Mesenchymal stem cell (in vitro differentiated cells and primary cell): Measurements from ENCODE around the gene SETMAR.
"Not testable (repeated sequence)": the region's sequence is repeated elsewhere in the genome, so short reads cannot be mapped to it uniquely, and the experiment has no call there.

Experiments
- DNase-seq: peaks from one replicate; pipeline ENCODE4 v3.0.0-alpha.2; 2013
- H2AFZ ChIP-seq: one replicate; pipeline ENCODE4 v1.6.1; 2013; ENCODE audit warnings: low read depth, mild to moderate bottlenecking, control low read depth, inconsistent platforms, low read length, moderate library complexity
- H2AK5ac ChIP-seq: 2 replicates; pipeline ENCODE4 v1.6.1; 2013; ENCODE audit warnings: low read length, moderate library complexity, mild to moderate bottlenecking, inconsistent platforms; ENCODE audit not compliant: severe bottlenecking
- H2BK120ac ChIP-seq: one replicate; pipeline ENCODE4 v1.6.1; 2013; ENCODE audit warnings: low read depth, mild to moderate bottlenecking, inconsistent platforms, low read length, moderate library complexity
- H2BK12ac ChIP-seq, 2 experiments: one replicate each; pipeline ENCODE4 v1.6.1; 2013; ENCODE audit warnings: inconsistent platforms in 2 of 2, low read length in 2 of 2, mild to moderate bottlenecking in 2 of 2, moderate library complexity in 2 of 2, control low read depth in 1 of 2
- H2BK15ac ChIP-seq: one replicate; pipeline ENCODE4 v1.6.1; 2013; ENCODE audit warnings: mild to moderate bottlenecking, low read depth, inconsistent platforms; ENCODE audit not compliant: poor library complexity, severe bottlenecking
- H2BK5ac ChIP-seq: 2 replicates; pipeline ENCODE4 v1.6.1; 2013; ENCODE audit warnings: low read depth, mild to moderate bottlenecking, low read length, control low read depth, inconsistent platforms; ENCODE audit not compliant: poor library complexity, severe bottlenecking
- H3K14ac ChIP-seq, 2 experiments: one replicate each; pipeline ENCODE4 v1.6.1; 2013; ENCODE audit warnings: inconsistent platforms in 2 of 2, low read length in 2 of 2, control low read depth in 1 of 2, mild to moderate bottlenecking in 1 of 2, moderate library complexity in 1 of 2
- H3K18ac ChIP-seq, 2 experiments: one replicate each; pipeline ENCODE4 v1.6.1; 2013; ENCODE audit warnings: inconsistent platforms in 2 of 2, low read length in 2 of 2, control low read depth in 1 of 2, low read depth in 1 of 2, mild to moderate bottlenecking in 1 of 2
- H3K23ac ChIP-seq, 2 experiments: one replicate each; pipeline ENCODE4 v1.6.1; 2013; ENCODE audit warnings: inconsistent platforms in 2 of 2, low read length in 2 of 2, mild to moderate bottlenecking in 2 of 2, moderate library complexity in 2 of 2, control low read depth in 1 of 2
- H3K27ac ChIP-seq: 2 replicates; pipeline ENCODE4 v1.5.1; 2013; ENCODE audit warnings: mild to moderate bottlenecking, moderate library complexity, low read length, control low read depth, inconsistent platforms; ENCODE audit not compliant: poor library complexity, severe bottlenecking
- H3K27me3 ChIP-seq, 2 experiments: 2 replicates each; pipeline versions ENCODE4 v1.6.1 to v1.7.0; 2013; ENCODE audit warnings: low read length in 2 of 2, mild to moderate bottlenecking in 2 of 2, moderate library complexity in 2 of 2, control low read depth in 1 of 2, inconsistent platforms in 1 of 2; ENCODE audit not compliant: control insufficient read depth in 1 of 2, insufficient read depth in 1 of 2
- H3K36me3 ChIP-seq, 2 experiments: 2 replicates each; pipeline versions ENCODE4 v1.6.1 to v1.7.0; 2013; ENCODE audit warnings: low read length in 2 of 2, control low read depth in 1 of 2, inconsistent platforms in 1 of 2, low read depth in 1 of 2, mild to moderate bottlenecking in 1 of 2; ENCODE audit not compliant: insufficient read depth in 2 of 2, control insufficient read depth in 1 of 2
- H3K4ac ChIP-seq, 2 experiments: one replicate each; pipeline ENCODE4 v1.6.1; 2013; ENCODE audit warnings: inconsistent platforms in 2 of 2, low read length in 2 of 2, mild to moderate bottlenecking in 2 of 2, moderate library complexity in 2 of 2, control low read depth in 1 of 2, low read depth in 1 of 2
- H3K4me1 ChIP-seq: 2 replicates; pipeline ENCODE4 v1.6.1; 2013; ENCODE audit warnings: low read depth, low read length, control low read depth; ENCODE audit not compliant: control insufficient read depth, insufficient read depth
- H3K4me2 ChIP-seq: 2 replicates; pipeline ENCODE4 v1.6.1; 2013; ENCODE audit warnings: low read length, mild to moderate bottlenecking, inconsistent platforms; ENCODE audit not compliant: poor library complexity, severe bottlenecking
- H3K4me3 ChIP-seq, 2 experiments: 2 replicates each; pipeline versions ENCODE4 v1.5.1 to v1.7.0; 2013; ENCODE audit warnings: low read length in 2 of 2, mild to moderate bottlenecking in 2 of 2, control low read depth in 1 of 2, low read depth in 1 of 2; ENCODE audit not compliant: insufficient read depth in 1 of 2
- H3K79me1 ChIP-seq: replicated peaks from 2 replicates; pipeline ENCODE4 v1.6.1; 2013; ENCODE audit warnings: mild to moderate bottlenecking, control low read depth, low read length, inconsistent platforms; ENCODE audit not compliant: poor library complexity, severe bottlenecking
- H3K9ac ChIP-seq: 2 replicates; pipeline ENCODE4 v1.7.0; 2013; ENCODE audit warnings: mild to moderate bottlenecking, low read length, moderate library complexity
- H3K9me3 ChIP-seq: 2 replicates; pipeline ENCODE4 v1.7.0; 2013; ENCODE audit warnings: mild to moderate bottlenecking, low read length; ENCODE audit not compliant: control insufficient read depth
- H4K8ac ChIP-seq: one replicate; pipeline ENCODE4 v1.6.1; 2013; ENCODE audit warnings: inconsistent platforms, mild to moderate bottlenecking, low read length, moderate library complexity
- H4K91ac ChIP-seq: one replicate; pipeline ENCODE4 v1.6.1; 2013; ENCODE audit warnings: mild to moderate bottlenecking, low read length, inconsistent platforms
- WGBS: methylation state at CpG from one replicate; pipeline ENCODE4 v1.1.7; 2013; ENCODE audit warnings: mixed read lengths; 5-methylcytosine and 5-hydroxymethylcytosine counted together

Gene SETMAR

GRCh38 chr3:4329806-4330205, 26.6 kb downstream of the SETMAR start:
- not testable (repeated sequence) for H2BK12ac ChIP-seq, H3K79me1 ChIP-seq

GRCh38 chr3:4332111-4332510, 28.9 kb downstream of the SETMAR start:
- Histone ChIP-seq H2AK5ac (no peak overlapping the region), H3K9me3 (peaks cover 3% of the 10 kb centered on the region), H3K79me1 (no peaks in the 10 kb centered on the region), H3K18ac (no peak overlapping the region), H2BK5ac (no peak overlapping the region), H2BK120ac (no peak overlapping the region), H3K9ac (no peak overlapping the region), H3K27me3 (no peaks in the 10 kb centered on the region), H2BK12ac (no peak overlapping the region), H3K4me3 (no peak overlapping the region), H3K4me2 (no peak overlapping the region), H4K8ac (no peak overlapping the region), H3K4me1 (no peaks in the 10 kb centered on the region), H3K27ac (no peak overlapping the region), H3K36me3 (no peaks in the 10 kb centered on the region), H3K23ac (no peak overlapping the region), H3K14ac (no peak overlapping the region), H2BK15ac (no peak overlapping the region), H3K4ac (no peak overlapping the region), H4K91ac (no peak overlapping the region), H2AFZ (no peak overlapping the region)
- no peak for DNase-seq
- WGBS, result 78% methylated on average over 1 of the region's 1 CpG

More at GRCh38 chr3:4329806-4330205, 26.6 kb downstream of the SETMAR start:
- H3K27ac ChIP-seq, H2AK5ac ChIP-seq, H2BK120ac ChIP-seq, H3K4ac ChIP-seq, H3K9ac ChIP-seq, H4K8ac ChIP-seq, H3K4me1 ChIP-seq, H2BK5ac ChIP-seq, H2BK15ac ChIP-seq, H3K4me2 ChIP-seq, H4K91ac ChIP-seq, H3K9me3 ChIP-seq, H3K36me3 ChIP-seq, H3K27me3 ChIP-seq, DNase-seq, H3K14ac ChIP-seq, H3K18ac ChIP-seq, H2AFZ ChIP-seq, H3K4me3 ChIP-seq, H3K23ac ChIP-seq: not testable (repeated sequence)

GRCh38 chr3:4332574-4332973, 29.4 kb downstream of the SETMAR start:
- Histone ChIP-seq H2BK12ac (no peak overlapping the region), H3K4ac (no peak overlapping the region), H2AFZ (no peak overlapping the region), H3K9me3 (peaks cover 3% of the 10 kb centered on the region), H3K27me3 (no peaks in the 10 kb centered on the region), H4K8ac (no peak overlapping the region), H3K79me1 (no peaks in the 10 kb centered on the region), H3K9ac (no peak overlapping the region), H3K23ac (no peak overlapping the region), H3K14ac (no peak overlapping the region), H2BK15ac (no peak overlapping the region), H4K91ac (no peak overlapping the region), H2BK120ac (no peak overlapping the region), H2BK5ac (no peak overlapping the region), H3K4me2 (no peak overlapping the region), H3K27ac (no peak overlapping the region), H3K4me1 (no peaks in the 10 kb centered on the region), H3K36me3 (no peaks in the 10 kb centered on the region), H2AK5ac (no peak overlapping the region), H3K18ac (no peak overlapping the region), H3K4me3 (no peak overlapping the region)
- no peak for DNase-seq
- WGBS, result no CpG with 5 or more reads among the region's 3 CpGs

GRCh38 chr3:4332991-4333390, 29.8 kb downstream of the SETMAR start:
- Histone ChIP-seq H4K91ac (no peak overlapping the region), H2BK12ac (no peak overlapping the region), H3K23ac (no peak overlapping the region), H3K4me1 (no peaks in the 10 kb centered on the region), H3K9ac (no peak overlapping the region), H3K4ac (no peak overlapping the region), H3K27me3 (no peaks in the 10 kb centered on the region), H2BK15ac (no peak overlapping the region), H3K9me3 (peaks cover 3% of the 10 kb centered on the region), H2AK5ac (no peak overlapping the region), H3K4me3 (no peak overlapping the region), H3K14ac (no peak overlapping the region), H2BK120ac (no peak overlapping the region), H3K79me1 (no peaks in the 10 kb centered on the region), H4K8ac (no peak overlapping the region), H2BK5ac (no peak overlapping the region), H3K4me2 (no peak overlapping the region), H3K27ac (no peak overlapping the region), H3K18ac (no peak overlapping the region), H2AFZ (no peak overlapping the region), H3K36me3 (no peaks in the 10 kb centered on the region)
- no peak for DNase-seq
- WGBS, result 93% methylated on average over 3 of the region's 3 CpGs
